Measurements from ENCODE around the gene CAB39L.

DNA sequence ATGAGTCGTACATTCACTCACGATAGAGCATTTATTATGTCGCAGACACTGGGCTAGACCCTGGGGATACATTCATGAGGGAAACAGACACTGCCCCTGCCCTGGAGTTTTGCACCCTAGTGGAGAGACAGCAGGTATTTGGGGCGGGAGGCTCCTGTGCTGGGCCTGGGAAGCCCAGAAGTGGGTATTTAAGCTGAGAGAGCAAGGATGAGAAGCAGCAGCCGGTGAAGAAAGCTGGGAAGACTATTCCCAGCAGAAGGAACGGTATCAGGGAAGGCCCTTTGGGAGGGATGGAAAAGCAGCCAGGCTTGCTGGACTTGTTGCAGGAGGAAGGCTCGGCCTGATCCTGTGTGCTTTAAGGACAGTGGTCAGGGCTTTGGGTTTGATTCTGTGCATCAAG, 141.6 kb downstream of the CAB39L start:
- TF ChIP-seq CTCF (optimal IDR thresholded peaks at IDR 0.05 in 1 of 3, IDR thresholded peaks at IDR 0.05 in 1 of 3, conservative IDR thresholded peaks at IDR 0.05 in 1 of 3; ENCODE audit: extremely low read depth in 1 of 3, insufficient read depth in 2 of 3, low read length in 3 of 3): no peak
- no peak for TF ChIP-seq EZH2 (IDR thresholded peaks at IDR 0.05; ENCODE audit: low read length)

Measured in keratinocyte (primary cell).